ENCODE data around the gene ZNF608.

ZNF608 gene

DNA sequence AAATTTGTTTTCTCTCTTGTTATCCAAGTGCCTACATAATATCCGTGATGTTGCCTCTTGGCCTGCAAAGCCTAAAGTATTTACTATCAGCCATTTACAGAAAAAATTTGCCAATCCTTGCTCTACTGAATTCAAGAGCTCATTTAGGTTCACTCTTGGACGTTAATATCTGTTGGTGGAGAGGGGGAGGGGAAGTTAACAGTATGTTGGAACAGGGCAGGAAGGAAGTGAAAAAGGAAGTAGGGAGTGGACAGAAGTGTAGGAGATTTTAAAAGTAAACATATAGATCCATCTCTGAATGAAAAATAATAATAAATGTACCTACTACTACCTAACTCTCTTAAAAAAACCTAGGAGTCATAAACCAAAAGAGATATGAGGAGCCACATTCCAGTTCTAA is 32.8 kb downstream of the ZNF608 start:
- TF ChIP-seq, protein P1, sequence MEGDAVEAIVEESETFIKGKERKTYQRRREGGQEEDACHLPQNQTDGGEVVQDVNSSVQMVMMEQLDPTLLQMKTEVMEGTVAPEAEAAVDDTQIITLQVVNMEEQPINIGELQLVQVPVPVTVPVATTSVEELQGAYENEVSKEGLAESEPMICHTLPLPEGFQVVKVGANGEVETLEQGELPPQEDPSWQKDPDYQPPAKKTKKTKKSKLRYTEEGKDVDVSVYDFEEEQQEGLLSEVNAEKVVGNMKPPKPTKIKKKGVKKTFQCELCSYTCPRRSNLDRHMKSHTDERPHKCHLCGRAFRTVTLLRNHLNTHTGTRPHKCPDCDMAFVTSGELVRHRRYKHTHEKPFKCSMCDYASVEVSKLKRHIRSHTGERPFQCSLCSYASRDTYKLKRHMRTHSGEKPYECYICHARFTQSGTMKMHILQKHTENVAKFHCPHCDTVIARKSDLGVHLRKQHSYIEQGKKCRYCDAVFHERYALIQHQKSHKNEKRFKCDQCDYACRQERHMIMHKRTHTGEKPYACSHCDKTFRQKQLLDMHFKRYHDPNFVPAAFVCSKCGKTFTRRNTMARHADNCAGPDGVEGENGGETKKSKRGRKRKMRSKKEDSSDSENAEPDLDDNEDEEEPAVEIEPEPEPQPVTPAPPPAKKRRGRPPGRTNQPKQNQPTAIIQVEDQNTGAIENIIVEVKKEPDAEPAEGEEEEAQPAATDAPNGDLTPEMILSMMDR (IDR thresholded peaks at IDR 0.05), result no peak

DNA sequence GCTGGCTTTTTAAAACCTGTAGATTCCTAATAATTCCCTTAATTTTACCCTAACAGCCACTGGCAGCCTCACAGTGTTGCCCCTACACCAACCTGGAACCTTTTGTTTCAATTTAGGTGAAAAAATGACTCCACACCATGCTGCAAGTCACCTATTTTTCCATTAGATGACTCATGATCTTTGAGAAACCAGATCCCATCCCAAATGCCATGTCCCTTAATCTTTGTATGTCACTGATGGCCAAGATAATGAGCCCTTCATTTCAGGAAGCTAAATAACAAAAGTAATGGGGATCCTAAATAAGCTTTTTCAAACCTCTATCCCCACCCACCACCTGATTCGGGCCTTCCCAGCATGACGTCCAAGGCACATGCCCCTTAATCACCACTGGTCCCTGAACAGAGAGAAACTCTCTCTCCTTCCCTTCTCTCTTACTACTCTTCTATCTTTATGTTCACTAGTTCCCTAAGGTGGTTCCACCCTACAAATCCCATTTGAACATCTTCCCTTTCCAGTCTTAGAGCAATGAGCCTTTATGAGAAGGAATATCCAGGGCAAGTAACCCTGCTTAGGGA is 33.6 kb downstream of the ZNF608 start:
- TF ChIP-seq, protein P1 (IDR thresholded peaks at IDR 0.05), result no peak

DNA sequence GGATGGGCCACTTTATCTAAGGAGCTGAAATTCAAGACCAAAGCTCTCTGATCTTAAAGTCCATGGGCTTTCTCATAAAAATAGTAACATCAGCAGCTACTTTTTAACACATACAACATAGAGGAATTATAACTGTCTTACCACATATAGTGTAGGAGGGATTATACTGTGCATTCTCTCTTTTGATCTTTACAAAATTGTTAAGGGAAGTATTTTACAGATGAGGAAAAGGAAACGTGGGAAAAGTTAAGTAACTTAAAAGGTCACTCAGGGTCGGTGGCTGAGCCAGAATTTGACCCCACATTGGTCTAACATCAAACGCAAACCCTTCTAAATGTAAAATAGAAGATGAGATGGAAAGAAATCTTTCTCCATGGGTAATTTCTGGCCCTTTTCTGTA is 38.4 kb downstream of the ZNF608 start:
- TF ChIP-seq, protein P1 (IDR thresholded peaks at IDR 0.05), result no peak

DNA sequence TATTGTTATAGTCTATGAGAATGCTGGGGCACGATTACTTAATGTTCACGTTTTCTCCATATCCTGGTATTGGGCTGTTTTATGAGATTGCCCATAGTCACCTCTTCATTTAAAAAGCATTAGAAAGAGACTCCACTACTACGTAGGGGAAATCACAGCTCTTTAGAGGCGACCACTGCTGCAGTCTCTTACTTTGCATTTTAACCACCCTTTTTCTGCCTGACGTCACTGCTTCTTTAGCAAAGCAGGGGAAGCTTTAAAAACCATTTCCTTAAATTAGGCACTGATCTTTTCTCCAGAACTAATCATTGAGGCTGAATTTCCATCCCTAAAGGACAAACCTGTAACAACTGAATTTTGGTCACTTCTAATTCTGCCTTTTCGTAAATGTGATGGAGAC is 38.9 kb downstream of the ZNF608 start:
- TF ChIP-seq, protein P1 (IDR thresholded peaks at IDR 0.05), result no peak

DNA sequence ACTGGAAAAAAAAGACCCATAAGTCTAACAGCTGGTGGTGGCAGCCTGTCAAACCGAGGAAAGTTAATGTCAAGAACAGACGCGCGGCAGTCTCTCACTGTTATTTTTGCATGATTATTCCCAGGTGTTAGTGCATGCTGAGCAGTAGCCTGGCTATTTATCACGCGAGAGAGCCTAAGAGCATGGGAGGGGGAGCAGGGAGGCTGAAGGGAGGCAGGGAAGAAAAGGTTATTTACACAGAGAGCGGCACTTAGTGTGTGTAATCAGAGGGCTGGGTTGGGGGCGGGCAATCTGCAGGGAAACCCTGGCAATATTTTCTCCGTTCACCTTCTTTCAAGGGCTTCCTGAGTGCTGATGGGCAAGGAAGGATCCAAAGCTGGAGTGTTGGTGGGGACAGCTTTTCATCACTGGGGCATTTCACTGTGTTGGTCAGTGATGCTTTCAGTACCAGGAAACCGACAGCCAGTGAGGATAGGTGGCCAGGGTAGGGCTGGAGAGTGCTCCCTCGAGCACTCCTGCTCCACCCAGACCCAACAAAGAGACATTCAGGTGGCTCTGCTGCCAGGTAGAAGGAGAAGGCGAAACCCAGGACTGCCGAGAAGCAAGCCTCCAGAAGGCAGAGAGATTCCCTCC is 39.6 kb downstream of the ZNF608 start:
- TF ChIP-seq, protein P1 (IDR thresholded peaks at IDR 0.05), result no peak

DNA sequence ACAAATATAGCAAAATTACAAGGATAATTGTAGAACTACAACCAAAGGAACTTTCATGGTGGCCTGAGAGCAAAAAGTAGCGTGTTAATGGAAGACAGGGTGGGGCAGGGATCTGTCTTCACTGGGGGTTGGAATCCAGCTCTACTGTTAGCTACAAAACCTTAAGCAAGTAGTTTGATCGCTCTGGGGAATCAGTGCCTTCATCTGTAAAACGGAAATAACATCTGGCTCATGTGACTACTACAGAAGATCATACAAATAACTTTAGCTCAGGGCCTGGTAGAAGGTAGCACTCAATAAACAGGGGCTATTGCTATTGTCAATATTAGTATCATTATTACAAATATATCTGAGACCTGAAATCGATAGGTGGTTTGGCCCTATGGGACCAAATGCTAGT is 40.4 kb downstream of the ZNF608 start:
- TF ChIP-seq, protein P1 (IDR thresholded peaks at IDR 0.05), result no peak

DNA sequence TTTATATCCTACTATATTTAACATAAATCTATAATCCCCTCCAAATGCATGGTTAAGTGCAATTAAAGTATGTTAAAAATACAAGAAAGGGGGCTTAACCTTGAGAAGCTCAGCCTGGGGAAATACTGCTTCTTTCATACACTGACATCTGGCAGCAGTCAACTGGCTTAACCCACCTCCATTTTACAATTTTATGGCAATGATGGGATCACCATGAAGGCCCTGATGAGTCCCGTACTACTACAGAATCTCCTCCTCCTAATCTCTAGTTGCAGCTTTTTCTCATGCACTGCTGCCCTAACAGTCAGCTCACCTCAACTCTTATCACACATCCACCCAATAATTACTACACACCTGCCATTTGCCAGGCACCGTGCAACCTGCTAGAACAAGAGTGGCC is 40.9 kb downstream of the ZNF608 start:
- TF ChIP-seq, protein P1 (IDR thresholded peaks at IDR 0.05), result no peak
